Lower lobe of right lung (tissue), 2 donors: ENCODE results near the gene TRPV3. TPM values are rescaled to one million over a fixed set of nuclear protein-coding genes. Genes with fewer than 3 reads are reported as not detected.
A peak's percentile ranks its signal among the peaks of the same experiment; 100 is the strongest.
"Not testable (repeated sequence)": the region's sequence is repeated elsewhere in the genome, so short reads cannot be mapped to it uniquely, and the experiment has no call there.

Source experiments
- ATAC-seq, 2 donors: fragments of 200-7000 bp; cut with Tn5 transposase; one replicate each; pipeline ENCODE4 v1.9.1; 2020 to 2022; ENCODE audit warnings: mild to moderate bottlenecking in 2 of 2, moderate library complexity in 2 of 2
- DNase-seq: peaks from one replicate; pipeline ENCODE4 v3.0.0-alpha.2; 2020
- H3K27ac ChIP-seq: fragments of 200-600 bp; one replicate; pipeline ENCODE4 v1.8.0; 2022
- H3K27me3 ChIP-seq: fragments of 200-600 bp; one replicate; pipeline ENCODE4 v1.8.0; 2022; ENCODE audit warnings: low read depth
- H3K36me3 ChIP-seq: fragments of 200-600 bp; one replicate; pipeline ENCODE4 v1.8.0; 2022; ENCODE audit warnings: mild to moderate bottlenecking
- H3K4me1 ChIP-seq: fragments of 200-600 bp; one replicate; pipeline ENCODE4 v1.8.0; 2022
- H3K4me3 ChIP-seq: fragments of 200-600 bp; one replicate; pipeline ENCODE4 v1.8.0; 2022; ENCODE audit warnings: mild to moderate bottlenecking
- H3K9me3 ChIP-seq: fragments of 200-600 bp; one replicate; pipeline ENCODE4 v1.8.0; 2022
- CTCF ChIP-seq: fragments of 200-600 bp; IDR thresholded peaks from one replicate; pipeline ENCODE4 v1.8.0; 2022; ENCODE audit warnings: antibody characterized with exemption, mild to moderate bottlenecking
- intact Hi-C: fragments of 100-400 bp; cut with DNase I; formaldehyde crosslinking; loops from one replicate; pipeline ENCODE4 v1.11.0; 2022
- total RNA-seq: library from RNA; stranded (reverse); fragmentation: NEBNext Ultra II Directional; extraction: Animal tissue kit (Norgen Biotek cat#: 25700); gene quantifications from one replicate; pipeline ENCODE4 v1.2.1, GENCODE V29; 2021
- donor health status: DM: no; HTN: yes; CAD: no; lungs with severe emphysema.

The TRPV3 gene
- total RNA-seq, 1 donor from 2014 or later, result 0.68 TPM

GRCh38 chr17:3583456-3583855, 25.8 kb upstream of the TRPV3 start:
- ATAC-seq, result peak in 1 of 2 donors; percentile 8
- H3K27ac ChIP-seq, result no peak overlapping the region

GRCh38 chr17:3582915-3583314, 25.3 kb upstream of the TRPV3 start:
- H3K4me1 ChIP-seq, result no peaks in the 10 kb centered on the region
- TF ChIP-seq CTCF, result no peak
- ATAC-seq, result peak; percentile 87 to 93
- H3K9me3 ChIP-seq, result no peaks in the 10 kb centered on the region
- H3K36me3 ChIP-seq, result peaks cover 23% of the 10 kb centered on the region
- H3K27me3 ChIP-seq, result no peaks in the 10 kb centered on the region
- peak; percentile 68 for DNase-seq
- H3K4me3 ChIP-seq, result no peak overlapping the region
- H3K27ac ChIP-seq, result no peak overlapping the region
- intact Hi-C loops, result no loop called here

More at GRCh38 chr17:3583456-3583855, 25.8 kb upstream of the TRPV3 start:
- H3K4me3 ChIP-seq, result no peak overlapping the region
- no peaks in the 10 kb centered on the region for H3K27me3 ChIP-seq
- H3K4me1 ChIP-seq, result no peaks in the 10 kb centered on the region
- no peaks in the 10 kb centered on the region for H3K9me3 ChIP-seq
- no peak for TF ChIP-seq CTCF
- intact Hi-C loops, result no loop called here
- H3K36me3 ChIP-seq, result peaks cover 28% of the 10 kb centered on the region
- no peak for DNase-seq

- H3K9me3 ChIP-seq, H3K4me1 ChIP-seq, ATAC-seq, H3K27ac ChIP-seq, intact Hi-C loops, H3K4me3 ChIP-seq, DNase-seq, H3K36me3 ChIP-seq, H3K27me3 ChIP-seq: not testable (repeated sequence)
These were observed 21.1 kb upstream of the TRPV3 start for GRCh38 chr17:3578667-3579066.

DNA sequence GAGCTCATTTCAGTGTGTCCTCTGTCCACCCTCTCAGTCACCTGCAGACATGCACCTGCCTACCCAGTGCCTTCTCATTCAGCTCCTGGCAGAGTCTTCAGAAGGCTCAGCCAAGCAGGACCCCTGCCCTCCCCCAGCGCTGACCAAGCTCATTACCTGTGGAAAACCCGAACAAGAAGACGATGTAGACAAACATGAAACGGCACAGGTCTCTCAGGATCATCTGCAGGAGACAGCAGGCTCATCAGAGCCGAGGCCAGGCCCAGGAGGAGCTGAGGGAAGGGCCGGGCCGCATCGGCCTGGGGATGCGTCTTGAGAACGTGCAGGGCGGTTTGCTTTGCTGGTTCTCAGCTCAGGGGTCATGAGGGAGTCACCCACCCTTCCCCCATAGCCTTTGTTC, 19.4 kb upstream of the TRPV3 start:
- Histone ChIP-seq H3K4me3 (no peak overlapping the region), H3K36me3 (peaks cover 3% of the 10 kb centered on the region), H3K27me3 (no peaks in the 10 kb centered on the region), H3K9me3 (no peaks in the 10 kb centered on the region), H3K27ac (no peak overlapping the region), H3K4me1 (no peaks in the 10 kb centered on the region)
- ATAC-seq, result no peak
- no peak for DNase-seq
- intact Hi-C loops, result no loop called here
- TF ChIP-seq CTCF, result no peak

DNA sequence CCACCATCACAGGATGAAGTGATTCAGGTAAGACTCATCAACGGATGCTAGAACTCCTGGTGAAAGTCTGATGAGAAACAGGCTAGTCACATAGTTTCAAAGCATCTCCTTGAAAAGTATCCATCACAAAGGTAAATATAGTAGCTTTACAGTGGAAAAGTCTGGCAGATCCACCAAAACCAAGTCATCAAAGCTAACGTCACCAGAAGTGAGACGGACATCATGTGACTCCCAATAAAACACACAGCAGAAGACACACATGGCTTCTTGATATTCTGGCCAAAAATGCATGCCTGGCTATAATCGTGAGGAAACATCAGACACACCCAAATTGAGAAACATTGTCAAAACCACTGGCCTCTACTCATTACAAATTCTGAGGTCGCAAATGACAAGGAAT, 17.9 kb upstream of the TRPV3 start:
- intact Hi-C loops, result no loop called here
- Histone ChIP-seq H3K27me3 (no peaks in the 10 kb centered on the region), H3K9me3 (no peaks in the 10 kb centered on the region), H3K4me1 (no peaks in the 10 kb centered on the region), H3K36me3 (peaks cover 18% of the 10 kb centered on the region), H3K4me3 (no peak overlapping the region), H3K27ac (no peak overlapping the region)
- TF ChIP-seq CTCF, result no peak
- no peak for DNase-seq
- ATAC-seq, result no peak

DNA sequence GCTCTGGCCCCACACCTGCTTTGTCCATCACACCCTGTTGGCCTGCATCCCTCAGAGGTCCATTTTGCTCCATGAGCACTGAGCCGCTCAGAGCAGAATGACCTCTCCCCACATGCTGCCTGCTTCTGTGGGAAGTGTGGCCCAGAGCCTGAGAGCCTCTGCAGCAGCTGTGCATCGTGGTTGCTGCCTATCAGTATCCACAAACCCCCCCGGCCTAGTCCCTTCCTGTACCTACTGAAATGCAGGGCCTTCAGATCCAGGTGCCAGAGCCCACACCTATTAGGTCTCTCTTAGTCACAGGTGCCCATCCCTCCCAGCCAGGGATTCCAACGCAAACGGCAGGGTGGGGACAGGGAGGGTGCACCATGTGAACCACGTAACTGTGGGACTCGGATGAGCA, 16.6 kb upstream of the TRPV3 start:
- no peak for TF ChIP-seq CTCF
- peaks cover 18% of the 10 kb centered on the region for H3K36me3 ChIP-seq
- DNase-seq, result no peak

More for the DNA sequence above, 16.6 kb upstream of the TRPV3 start:
- H3K4me3 ChIP-seq, result no peak overlapping the region
- no peaks in the 10 kb centered on the region for H3K4me1 ChIP-seq
- H3K27me3 ChIP-seq, result no peaks in the 10 kb centered on the region
- no peak overlapping the region for H3K27ac ChIP-seq
- no peaks in the 10 kb centered on the region for H3K9me3 ChIP-seq
- no peak for ATAC-seq
- intact Hi-C loops, result no loop called here
